GM18907 (cell line): ENCODE results near the gene SVEP1.
"Not testable (repeated sequence)": the region's sequence is repeated elsewhere in the genome, so short reads cannot be mapped to it uniquely, and the experiment has no call there.

Experiments used
- ATAC-seq: cut with Tn5 transposase; IDR thresholded peaks from one replicate; pipeline ENCODE4 v1.9.1; 2021; ENCODE audit warnings: mild to moderate bottlenecking, moderate library complexity; ENCODE audit not compliant: unreplicated experiment

SVEP1 gene

DNA sequence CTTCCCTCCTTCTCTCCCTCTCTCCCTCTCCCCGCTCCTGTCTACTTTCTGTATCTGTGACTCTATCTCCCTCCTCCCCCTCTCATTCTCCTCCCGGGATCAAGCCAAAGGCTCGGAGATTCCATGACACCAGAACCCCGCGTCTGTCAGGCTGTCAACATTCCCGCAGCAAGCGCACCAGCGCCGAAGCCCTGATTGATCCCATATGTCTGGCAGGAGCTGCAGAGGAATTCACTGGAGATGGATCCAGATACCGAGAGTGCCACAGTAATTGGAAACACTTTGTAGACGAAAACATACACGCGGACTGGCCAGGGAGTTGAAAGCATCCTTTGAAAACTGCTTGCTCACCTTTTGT, 300 bp upstream of the SVEP1 start:
- ATAC-seq = no peak

DNA sequence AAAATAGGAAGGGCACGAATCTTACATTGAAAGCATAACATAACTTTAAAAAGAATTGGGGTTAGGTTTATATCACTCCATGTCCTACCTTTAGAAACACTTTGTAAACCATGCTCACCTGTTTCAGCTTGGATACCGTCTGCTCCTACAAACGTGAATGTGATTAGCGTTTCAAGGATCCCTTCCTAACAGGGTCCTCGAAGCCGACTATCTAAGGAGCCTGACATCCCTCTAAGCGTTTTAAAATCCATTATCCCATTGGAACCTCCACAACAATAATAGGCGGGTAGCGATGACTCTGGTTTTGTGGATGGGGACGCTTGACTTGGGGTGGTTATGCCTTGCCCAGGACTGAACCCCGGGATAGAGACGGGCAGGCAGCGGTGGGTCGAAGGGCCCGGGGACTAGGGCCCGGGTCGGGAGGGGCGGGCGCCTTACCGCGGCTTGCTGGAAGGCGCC, 937 bp downstream of the SVEP1 start:
- no peak for ATAC-seq

DNA sequence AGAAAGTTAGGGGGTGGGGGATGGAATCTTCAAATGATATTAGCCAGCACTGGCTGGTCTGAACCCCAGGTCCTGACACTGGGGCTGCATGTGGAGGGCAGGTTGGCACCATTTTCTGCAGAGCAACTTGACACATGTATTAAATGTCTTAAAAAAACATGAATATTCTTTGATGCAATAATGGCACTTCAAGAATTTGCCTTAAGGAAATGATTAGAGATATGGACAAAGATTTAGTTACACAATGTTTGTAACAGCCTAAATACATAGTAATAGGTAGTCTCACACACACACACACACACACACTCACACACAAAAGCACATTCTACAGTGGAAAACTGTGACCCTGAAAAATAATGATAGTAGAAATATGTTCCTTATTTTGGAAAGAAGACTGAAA, 3.6 kb downstream of the SVEP1 start:
- no peak for ATAC-seq

- no peak for ATAC-seq
These were observed 4.4 kb downstream of the SVEP1 start for GRCh38 chr9:110575169-110575568.

- no peak for ATAC-seq
These were observed 6.2 kb downstream of the SVEP1 start for GRCh38 chr9:110573305-110573704.

DNA sequence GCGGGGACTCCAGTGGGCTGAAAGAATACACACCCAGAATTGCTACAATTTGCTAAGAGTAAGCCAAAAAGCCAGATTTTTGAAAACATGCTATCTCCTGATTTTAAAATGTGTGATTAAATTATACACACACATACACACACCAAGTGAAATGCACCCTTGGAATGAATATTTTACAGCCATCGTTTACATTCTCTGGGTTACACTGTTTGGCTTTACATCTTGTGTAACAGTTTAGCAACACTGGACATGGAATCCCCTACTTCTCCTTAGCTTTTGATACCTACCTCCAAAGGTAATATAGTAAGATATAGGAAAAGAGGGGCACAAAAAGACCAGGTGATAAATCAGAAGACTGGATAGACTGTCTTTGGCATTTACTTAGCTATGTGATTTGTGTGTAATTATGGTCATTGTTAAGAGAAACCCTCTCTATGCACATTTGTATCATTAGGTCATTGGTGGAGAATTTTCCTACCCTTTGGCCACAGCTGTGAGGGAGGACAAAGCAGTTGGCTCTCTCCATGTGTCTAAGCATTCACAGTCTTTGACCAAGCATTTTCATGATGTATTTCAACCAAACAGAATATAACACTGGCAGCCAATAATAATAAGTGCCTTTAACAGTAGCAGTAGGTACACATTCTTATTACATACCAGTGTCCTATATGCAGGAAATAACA, 7.6 kb downstream of the SVEP1 start:
- no peak for ATAC-seq

GRCh38 chr9:110566156-110566555, 13.4 kb downstream of the SVEP1 start:
- no peak for ATAC-seq

GRCh38 chr9:110561826-110562225, 17.7 kb downstream of the SVEP1 start:
- no peak for ATAC-seq

GRCh38 chr9:110559869-110560268, 19.7 kb downstream of the SVEP1 start:
- ATAC-seq = no peak

DNA sequence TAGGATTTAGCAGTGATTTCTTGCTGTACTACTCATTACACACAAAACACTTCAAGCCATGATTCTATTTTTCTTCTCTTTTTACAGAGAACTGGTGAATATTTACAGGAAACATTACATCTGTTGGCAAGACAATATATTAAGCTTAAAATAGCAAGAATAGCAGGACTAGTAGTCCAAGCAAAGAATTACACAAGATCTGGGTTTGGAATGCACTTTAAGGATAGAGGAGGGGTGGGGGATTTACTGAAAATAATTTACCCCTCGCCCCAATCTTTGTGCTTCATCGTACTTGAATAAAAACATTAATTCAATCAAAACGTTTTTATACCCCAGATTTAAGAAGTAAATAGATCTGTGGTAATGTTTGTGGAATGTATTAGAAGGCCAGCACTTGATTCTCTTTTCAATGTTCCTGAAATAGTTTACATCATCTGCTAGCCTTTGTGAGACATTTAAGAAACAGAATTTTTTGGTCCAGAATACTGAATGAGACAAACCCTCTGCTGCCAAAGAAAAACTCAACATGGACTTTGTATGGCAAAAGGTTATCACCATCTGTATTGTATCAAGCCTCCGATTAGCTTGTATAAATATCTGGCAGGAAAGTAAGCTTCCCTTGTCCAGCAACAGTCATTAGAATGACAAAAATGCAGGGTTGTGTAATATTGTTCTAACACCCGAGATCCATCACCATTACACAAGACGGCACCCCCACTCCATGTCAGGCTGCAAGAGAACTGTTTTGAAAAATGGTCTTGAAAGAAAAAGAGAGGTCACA, 23.8 kb downstream of the SVEP1 start:
- no peak for ATAC-seq

- ATAC-seq = no peak
These were observed 33.1 kb downstream of the SVEP1 start for GRCh38 chr9:110546411-110546871.

DNA sequence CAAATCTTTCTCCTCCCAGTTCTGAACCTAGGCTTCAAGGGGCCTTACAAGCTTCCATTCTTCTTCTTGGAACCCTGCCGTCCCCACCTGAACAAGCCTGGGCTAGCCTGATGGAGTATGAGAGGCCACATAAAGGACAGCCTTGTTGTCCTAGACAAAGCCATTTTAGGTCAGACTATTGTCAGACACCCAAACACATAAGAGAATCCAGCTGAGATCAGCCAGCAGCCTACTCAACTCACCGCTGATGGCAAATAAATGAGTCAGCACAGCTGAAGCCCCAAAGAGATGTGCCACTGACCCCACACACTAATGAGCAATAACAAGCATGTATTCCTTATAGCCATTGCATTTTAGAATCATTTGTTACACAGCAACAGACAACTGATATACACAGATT, 33.8 kb downstream of the SVEP1 start:
- no peak for ATAC-seq

DNA sequence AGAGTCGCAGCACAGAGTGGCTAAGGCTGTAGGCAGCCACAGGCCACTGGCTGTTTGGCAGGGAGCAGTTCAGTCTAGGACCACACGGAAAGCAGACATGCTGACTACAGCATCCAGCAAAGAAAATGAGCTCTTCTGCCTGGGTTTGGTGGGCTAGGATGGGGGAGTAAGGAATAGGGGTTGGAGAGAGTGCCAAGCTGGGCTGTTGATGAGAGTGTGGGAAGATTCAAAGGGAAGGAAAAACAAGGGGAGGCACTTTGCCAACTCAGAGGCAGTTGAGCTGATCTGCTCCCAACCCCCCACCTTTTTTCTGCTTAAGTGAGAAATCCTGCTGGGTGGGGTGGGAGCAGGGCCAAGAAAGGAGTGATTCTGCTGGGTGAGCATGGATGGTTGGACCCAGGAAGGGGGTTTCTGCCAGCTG, 35.9 kb downstream of the SVEP1 start:
- no peak for ATAC-seq

DNA sequence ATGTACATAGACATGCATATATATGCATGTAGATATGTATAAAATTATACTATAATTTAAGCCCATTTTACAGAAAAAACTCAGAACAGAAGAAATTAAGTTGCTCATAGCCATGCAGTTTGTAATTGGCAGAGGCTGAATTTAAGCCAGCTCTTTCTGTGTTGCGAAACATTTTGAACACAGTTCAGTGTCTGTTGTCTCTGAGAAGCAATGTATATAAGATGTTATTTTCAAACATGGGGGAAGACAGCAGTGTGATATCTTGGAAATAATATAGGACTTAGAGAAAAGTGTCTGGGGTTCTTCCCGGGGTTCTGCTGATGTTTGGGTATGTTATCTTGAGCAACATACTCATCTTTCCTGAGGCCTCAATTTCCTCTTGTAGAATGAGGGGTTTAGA, 37.6 kb downstream of the SVEP1 start:
- ATAC-seq = no peak

- no peak for ATAC-seq
These were observed 40.9 kb downstream of the SVEP1 start for GRCh38 chr9:110538647-110539041.

GRCh38 chr9:110537841-110538646, 41.5 kb downstream of the SVEP1 start:
- no peak for ATAC-seq

GRCh38 chr9:110536822-110537221, 42.7 kb downstream of the SVEP1 start:
- ATAC-seq = no peak

GRCh38 chr9:110534162-110534561, 45.4 kb downstream of the SVEP1 start:
- ATAC-seq = not testable (repeated sequence)

DNA sequence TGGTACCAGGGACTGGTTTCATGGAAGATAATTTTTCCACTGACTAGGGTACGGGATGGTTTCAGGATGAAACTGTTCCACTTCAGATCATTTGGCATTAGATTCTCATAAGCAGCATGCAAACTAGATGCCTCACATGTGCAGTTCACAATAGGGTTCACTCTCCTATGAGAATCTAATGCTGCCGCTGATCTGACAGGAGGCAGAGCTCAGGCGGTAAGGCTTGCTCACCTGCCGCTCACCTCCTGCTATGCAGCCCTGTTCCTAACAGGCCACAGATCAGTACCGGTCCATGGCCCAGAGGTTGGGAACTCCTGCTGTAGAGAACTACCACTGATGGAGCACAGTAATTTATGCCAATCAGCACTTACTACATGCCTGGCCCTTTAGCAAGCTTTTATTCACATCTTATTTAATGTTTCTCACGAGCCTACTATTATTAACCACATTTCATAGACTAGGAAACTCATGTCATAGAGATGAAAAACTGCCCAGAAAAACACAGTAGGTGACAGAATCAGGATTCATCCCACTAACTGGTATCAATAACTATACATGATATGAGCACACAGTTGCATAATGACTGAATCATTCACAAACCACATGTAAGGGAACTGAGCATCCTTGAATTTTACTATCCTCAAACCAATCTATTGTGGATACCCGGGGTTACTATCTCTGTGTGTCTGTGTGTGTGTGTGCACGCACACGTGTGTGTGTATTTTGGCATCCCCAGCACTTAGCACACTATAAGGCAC, 46.5 kb downstream of the SVEP1 start:
- ATAC-seq = no peak

- no peak for ATAC-seq
These were observed 47.8 kb downstream of the SVEP1 start for GRCh38 chr9:110531776-110532175.

DNA sequence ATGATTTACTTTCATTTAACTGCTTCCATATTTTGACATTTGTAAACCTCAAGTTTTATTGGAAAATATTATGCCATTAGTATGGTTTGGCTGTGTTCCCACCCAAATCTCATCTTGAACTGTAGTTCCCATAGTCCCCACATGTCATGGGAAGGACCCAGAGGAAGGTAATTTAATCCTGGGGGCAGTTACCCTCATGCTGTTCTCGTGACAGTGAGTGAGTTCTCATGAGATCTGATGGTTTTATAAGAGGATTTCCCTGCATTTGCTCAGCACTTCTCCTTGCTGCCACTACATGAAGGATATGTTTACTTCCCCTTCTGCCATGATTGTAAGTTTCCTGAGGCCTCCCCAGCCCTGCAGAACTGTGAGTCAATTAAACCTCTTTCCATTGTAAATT, 48.3 kb downstream of the SVEP1 start:
- not testable (repeated sequence) for ATAC-seq
